DND-41 (cell line): ENCODE results near the gene PBX3.

Experiments used
- ATAC-seq: fragments of 200-7000 bp; cut with Tn5 transposase; 3 replicates; pipeline ENCODE4 v1.9.1; 2021; ENCODE audit warnings: low read depth; ENCODE audit not compliant: insufficient read depth
- DNase-seq: peaks from one replicate; pipeline ENCODE4 v3.0.0-alpha.2; 2020
- H2AFZ ChIP-seq: 2 replicates; pipeline ENCODE4 v1.6.0; 2012; ENCODE audit warnings: low read depth, low read length
- H3K27ac ChIP-seq: 2 replicates; pipeline ENCODE4 v1.5.1; 2012; ENCODE audit warnings: low read length, inconsistent platforms
- H3K27me3 ChIP-seq: fragments of 200-600 bp; sonication (generic); 2 replicates; pipeline ENCODE4 v1.6.0; 2012; ENCODE audit warnings: low read length, mild to moderate bottlenecking, inconsistent platforms; ENCODE audit not compliant: insufficient read depth, poor library complexity
- H3K36me3 ChIP-seq: 2 replicates; pipeline ENCODE4 v1.5.1; 2012; ENCODE audit warnings: low read length, inconsistent platforms; ENCODE audit not compliant: insufficient read depth
- H3K4me1 ChIP-seq: 2 replicates; pipeline ENCODE4 v1.5.1; 2012; ENCODE audit warnings: mild to moderate bottlenecking, low read length; ENCODE audit not compliant: insufficient read depth
- H3K4me2 ChIP-seq: 2 replicates; pipeline ENCODE4 v1.6.0; 2012; ENCODE audit warnings: mild to moderate bottlenecking, moderate library complexity, low read length, inconsistent platforms; ENCODE audit not compliant: insufficient read depth
- H3K4me3 ChIP-seq, 2 experiments: fragments of 200-600 bp in 1 of 2; shearing (Covaris generic) in 1 of 2; 2 replicates each; pipeline ENCODE4 v1.5.1; 2012 to 2016; ENCODE audit warnings: inconsistent platforms in 2 of 2, low read length in 2 of 2, mild to moderate bottlenecking in 2 of 2, low read depth in 1 of 2, moderate library complexity in 1 of 2
- H3K79me2 ChIP-seq: 2 replicates; pipeline ENCODE4 v1.6.0; 2012; ENCODE audit warnings: low read length, inconsistent platforms; ENCODE audit not compliant: insufficient read depth
- H3K9ac ChIP-seq: 2 replicates; pipeline ENCODE4 v1.6.0; 2012; ENCODE audit warnings: low read depth, mild to moderate bottlenecking, inconsistent platforms, low read length, moderate library complexity
- H3K9me3 ChIP-seq: 2 replicates; pipeline ENCODE4 v1.5.1; 2012; ENCODE audit warnings: low read length, moderate library complexity, mild to moderate bottlenecking, inconsistent platforms; ENCODE audit not compliant: insufficient read depth, severe bottlenecking
- H4K20me1 ChIP-seq: 2 replicates; pipeline ENCODE4 v1.6.0; 2012; ENCODE audit warnings: low read length; ENCODE audit not compliant: insufficient read depth
- CTCF ChIP-seq: IDR thresholded peaks from 2 replicates; pipeline ENCODE4 v1.5.1; 2012; ENCODE audit warnings: borderline replicate concordance, low read length, moderate library complexity, mild to moderate bottlenecking; ENCODE audit not compliant: poor library complexity, severe bottlenecking; ENCODE audit errors: extremely low read depth
- EZH2 ChIP-seq: IDR thresholded peaks from 3 replicates; pipeline ENCODE4 v1.6.1; 2012; ENCODE audit warnings: borderline replicate concordance, low read depth, mild to moderate bottlenecking, moderate library complexity, low read length, inconsistent platforms; ENCODE audit not compliant: severe bottlenecking

Gene PBX3

GRCh38 chr9:125984461-125984860 lies 237.3 kb downstream of the PBX3 start:
- H3K36me3 ChIP-seq = no peaks in the 10 kb centered on the region
- no peak overlapping the region for H3K9ac ChIP-seq
- H3K27me3 ChIP-seq = no peaks in the 10 kb centered on the region
- no peak for DNase-seq
- TF ChIP-seq CTCF (no peak), EZH2 (no peak)
- no peak overlapping the region for H3K4me2 ChIP-seq
- H3K4me1 ChIP-seq = no peaks in the 10 kb centered on the region
- no peak for ATAC-seq
- H3K9me3 ChIP-seq = peaks cover 4% of the 10 kb centered on the region
- H3K79me2 ChIP-seq = no peaks in the 10 kb centered on the region
- no peak overlapping the region for H3K27ac ChIP-seq
- H2AFZ ChIP-seq = no peak overlapping the region
- no peak overlapping the region for H3K4me3 ChIP-seq
- no peaks in the 10 kb centered on the region for H4K20me1 ChIP-seq

- Histone ChIP-seq H2AFZ (no peak overlapping the region), H3K4me1 (no peaks in the 10 kb centered on the region), H4K20me1 (no peaks in the 10 kb centered on the region), H3K4me3 (no peak overlapping the region), H3K36me3 (no peaks in the 10 kb centered on the region), H3K9me3 (no peaks in the 10 kb centered on the region), H3K79me2 (no peaks in the 10 kb centered on the region), H3K27ac (no peak overlapping the region), H3K4me2 (no peak overlapping the region), H3K27me3 (no peaks in the 10 kb centered on the region), H3K9ac (no peak overlapping the region)
- no peak for ATAC-seq
- DNase-seq = no peak
- TF ChIP-seq EZH2 = no peak
- no peak for TF ChIP-seq CTCF
These were observed 238.2 kb downstream of the PBX3 start for GRCh38 chr9:125985142-125985997.

GRCh38 chr9:125985998-125986655 lies 239.0 kb downstream of the PBX3 start:
- ATAC-seq (no peak), DNase-seq (no peak)
- Histone ChIP-seq H3K9ac (no peak overlapping the region), H3K36me3 (no peaks in the 10 kb centered on the region), H3K27me3 (no peaks in the 10 kb centered on the region), H2AFZ (no peak overlapping the region), H3K9me3 (no peaks in the 10 kb centered on the region), H4K20me1 (no peaks in the 10 kb centered on the region), H3K4me1 (no peaks in the 10 kb centered on the region), H3K27ac (no peak overlapping the region), H3K4me2 (no peak overlapping the region), H3K4me3 (no peak overlapping the region), H3K79me2 (no peaks in the 10 kb centered on the region)
- TF ChIP-seq CTCF (no peak), EZH2 (no peak)
